HG02588 (cell line): ENCODE data around the gene GIPR.
"Not testable (repeated sequence)": the region's sequence is repeated elsewhere in the genome, so short reads cannot be mapped to it uniquely, and the experiment has no call there.

ENCODE experiments used
- ATAC-seq: cut with Tn5 transposase; IDR thresholded peaks from one replicate; pipeline ENCODE4 v1.9.1; 2021; ENCODE audit warnings: mild to moderate bottlenecking, moderate library complexity; ENCODE audit not compliant: unreplicated experiment

Gene GIPR

DNA sequence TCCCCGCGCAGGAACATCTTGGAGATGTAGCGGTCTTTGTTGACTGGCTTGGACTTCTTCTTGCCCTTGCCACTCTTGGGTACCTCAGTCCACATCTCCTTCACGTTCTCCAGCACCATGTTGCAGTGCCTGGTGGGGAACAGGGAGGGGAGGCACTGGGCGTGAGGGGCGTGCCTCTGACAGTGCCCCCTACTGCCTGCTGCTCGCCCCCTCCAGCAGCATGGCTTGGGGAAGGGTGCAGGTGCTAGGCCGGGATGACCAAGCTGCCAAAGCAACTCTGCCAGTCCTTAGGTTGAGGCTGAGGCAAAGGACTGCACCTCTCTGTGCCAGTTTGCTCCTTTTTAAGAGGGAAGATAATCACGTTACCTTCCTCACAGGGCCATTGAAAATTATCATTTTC lies 19.6 kb downstream of the GIPR start:
- no peak for ATAC-seq

DNA sequence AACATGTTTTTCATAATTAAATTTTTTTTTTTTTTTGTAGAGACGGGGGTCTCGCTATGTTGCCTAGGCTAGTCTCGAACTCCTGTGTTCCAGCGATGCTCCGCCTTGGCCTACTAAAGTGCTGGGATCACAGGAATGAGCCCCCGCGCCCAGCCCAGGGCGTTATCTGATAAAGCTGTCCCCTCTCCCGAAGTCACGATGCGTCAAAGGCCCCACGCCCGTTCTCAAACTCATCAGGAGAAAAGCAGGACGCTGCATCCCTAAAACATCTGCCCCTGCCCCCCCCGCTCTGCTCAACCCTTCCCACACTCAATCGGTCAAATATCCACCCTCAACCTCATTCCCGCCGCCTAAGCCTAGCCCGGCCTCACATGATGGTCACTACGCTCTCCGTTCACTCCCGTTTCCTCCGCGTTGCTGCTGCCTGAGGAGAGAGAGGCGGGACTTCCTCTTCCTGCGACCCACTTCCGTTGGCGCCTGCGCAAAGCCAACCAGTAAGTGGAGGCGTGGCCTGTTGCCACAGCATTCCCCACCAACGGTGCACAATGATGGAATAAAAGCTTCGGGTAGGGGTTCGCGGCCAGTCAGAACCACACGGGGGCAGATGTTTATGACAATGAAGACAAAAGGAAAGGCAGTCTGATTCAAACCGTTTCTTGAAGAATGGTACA lies 23.6 kb downstream of the GIPR start, which contains the start of gene SNRPD2:
TSS of gene SNRPD2 (minus strand) at position 438 of the 671 bp plus-strand sequence. CDS start at position 373, 65 bp downstream.
- ATAC-seq: peak; percentile 54

DNA sequence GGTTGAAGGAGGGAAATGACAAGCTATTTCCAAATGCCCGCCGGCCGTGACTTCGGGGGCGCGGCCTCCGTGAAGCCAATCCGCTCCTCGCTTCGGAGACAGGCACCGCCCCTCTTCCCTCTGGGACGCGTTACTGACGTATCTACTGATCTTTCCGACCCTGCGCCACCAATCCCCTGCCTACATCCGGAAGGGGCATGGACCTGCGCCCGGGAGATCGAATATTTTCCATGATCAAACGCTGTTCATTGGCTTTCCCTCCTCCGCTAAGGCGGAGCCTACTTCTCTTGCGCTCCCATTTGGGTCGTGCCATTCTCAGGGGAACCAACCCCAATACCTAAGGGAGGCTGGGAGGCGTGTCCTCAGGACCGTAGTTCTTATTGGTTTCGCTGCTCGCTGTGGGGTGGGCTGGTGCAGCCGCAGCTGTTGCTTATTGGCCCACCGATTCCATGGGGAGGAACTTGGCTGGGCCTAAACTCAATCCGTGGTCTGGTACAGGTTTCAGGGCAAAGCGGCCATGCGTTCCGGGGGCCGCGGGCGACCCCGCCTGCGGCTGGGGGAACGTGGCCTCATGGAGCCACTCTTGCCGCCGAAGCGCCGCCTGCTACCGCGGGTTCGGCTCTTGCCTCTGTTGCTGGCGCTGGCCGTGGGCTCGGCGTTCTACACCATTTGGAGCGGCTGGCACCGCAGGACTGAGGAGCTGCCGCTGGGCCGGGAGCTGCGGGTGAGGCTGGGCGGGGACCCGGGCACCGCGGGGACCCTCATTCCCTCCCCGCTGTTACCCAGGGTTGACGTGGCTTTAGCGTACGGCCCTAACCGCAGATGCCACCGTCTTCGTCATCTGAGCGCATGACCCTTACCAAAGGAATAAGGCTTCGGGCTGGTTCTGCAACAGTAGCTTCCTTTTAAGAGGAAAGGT lies 24.4 kb downstream of the GIPR start, which contains the start of gene QPCTL:
TSS of gene QPCTL (plus strand) at position 480 of the 919 bp plus-strand sequence. CDS start at position 518, 38 bp downstream.
- ATAC-seq: peak; percentile 78

DNA sequence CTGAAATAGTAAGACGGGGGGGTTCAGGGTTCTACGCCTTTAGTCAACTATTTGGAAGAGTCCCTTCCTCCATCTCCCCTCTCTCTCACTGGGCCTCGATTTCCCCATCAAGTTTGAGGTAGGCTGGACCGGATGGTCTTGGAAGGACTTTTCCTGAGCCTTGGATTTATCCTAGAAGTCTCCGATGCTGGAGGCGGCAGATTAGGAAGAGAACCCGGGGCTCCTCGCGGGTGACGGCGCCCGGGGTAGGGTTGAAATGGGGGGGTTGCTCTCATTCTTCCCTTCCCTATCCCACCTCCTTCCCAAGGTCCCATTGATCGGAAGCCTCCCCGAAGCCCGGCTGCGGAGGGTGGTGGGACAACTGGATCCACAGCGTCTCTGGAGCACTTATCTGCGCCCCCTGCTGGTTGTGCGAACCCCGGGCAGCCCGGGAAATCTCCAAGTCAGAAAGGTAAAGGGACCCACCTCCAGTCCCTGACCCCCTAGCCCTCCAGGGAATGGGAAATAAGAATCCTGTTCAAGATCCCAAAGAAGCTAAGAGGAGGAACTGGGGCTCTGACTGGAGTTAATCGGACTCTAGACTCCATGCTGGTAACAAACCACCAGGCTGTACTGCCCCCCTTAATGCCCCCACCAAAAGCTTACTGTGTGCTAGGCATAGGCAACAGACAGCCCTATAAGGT lies 25.2 kb downstream of the GIPR start:
- ATAC-seq: no peak

DNA sequence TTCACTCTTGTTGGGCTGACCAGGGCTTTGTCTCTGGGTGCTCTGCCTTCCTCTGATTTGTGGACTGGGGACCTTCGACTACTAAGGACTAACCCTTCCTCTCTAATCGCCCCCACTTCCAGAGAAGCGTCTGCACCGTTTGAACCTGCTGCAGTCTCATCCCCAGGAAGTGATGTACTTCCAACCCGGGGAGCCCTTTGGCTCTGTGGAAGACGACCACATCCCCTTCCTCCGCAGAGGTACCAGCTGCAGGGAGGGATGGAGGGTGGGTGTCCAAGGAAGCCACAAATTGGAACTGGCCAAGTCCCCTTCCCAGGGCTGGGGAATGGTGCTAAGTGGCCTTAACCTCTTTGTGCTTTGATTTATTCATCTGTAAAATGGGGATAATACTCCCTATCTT lies 33.7 kb downstream of the GIPR start:
- ATAC-seq: no peak

DNA sequence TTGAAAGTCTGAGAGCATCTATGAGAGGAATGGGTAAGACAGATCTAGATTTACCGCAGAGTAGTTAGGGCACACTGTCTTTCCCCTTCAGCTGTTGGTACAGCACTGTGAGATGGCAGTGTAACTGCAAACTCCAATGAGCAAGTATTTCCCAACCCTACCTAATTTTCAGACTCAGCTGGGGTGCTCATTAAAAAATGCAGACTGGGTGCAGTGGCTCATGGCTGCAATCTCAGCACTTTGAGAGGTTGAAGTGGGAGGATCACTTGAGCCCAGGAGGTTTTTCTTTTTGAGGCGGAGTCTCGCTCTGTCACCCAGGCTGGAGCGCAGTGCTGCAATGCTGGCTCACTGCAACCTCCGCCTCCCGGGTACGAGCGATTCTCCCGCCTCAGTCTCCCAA lies 37.1 kb downstream of the GIPR start:
- no peak for ATAC-seq

DNA sequence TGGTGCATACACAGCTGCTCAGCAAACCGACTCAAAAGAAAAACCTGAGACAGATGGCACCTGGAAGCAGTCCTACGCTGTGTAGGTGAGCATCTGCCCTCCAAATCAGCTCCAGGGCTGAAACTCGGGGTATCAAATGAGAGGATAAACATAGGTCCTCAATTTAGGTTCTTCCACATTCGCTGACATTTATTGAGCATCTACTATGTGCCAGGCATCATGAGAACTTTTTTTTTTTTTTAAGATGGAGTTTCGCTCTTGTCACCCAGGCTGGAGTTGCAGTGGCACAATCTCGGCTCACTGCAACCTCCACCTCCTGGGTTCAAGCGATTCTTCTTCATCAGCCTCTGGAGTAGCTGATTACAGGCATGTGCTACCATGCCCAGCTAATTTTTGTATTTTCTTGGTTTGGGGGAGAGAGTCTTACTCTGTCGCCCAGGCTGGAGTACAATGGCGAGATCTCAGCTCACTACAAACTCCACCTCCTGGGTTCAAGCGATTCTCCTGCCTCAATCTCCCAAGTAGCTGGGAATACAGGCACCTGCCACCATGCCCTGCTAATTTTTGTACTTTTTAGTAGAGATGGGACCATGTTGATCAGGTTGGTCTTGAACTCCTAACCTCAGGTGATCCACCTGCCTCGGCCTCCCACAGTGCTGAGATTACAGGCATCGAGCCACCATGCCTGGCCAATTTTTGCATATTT lies 37.8 kb downstream of the GIPR start:
- ATAC-seq: no peak

DNA sequence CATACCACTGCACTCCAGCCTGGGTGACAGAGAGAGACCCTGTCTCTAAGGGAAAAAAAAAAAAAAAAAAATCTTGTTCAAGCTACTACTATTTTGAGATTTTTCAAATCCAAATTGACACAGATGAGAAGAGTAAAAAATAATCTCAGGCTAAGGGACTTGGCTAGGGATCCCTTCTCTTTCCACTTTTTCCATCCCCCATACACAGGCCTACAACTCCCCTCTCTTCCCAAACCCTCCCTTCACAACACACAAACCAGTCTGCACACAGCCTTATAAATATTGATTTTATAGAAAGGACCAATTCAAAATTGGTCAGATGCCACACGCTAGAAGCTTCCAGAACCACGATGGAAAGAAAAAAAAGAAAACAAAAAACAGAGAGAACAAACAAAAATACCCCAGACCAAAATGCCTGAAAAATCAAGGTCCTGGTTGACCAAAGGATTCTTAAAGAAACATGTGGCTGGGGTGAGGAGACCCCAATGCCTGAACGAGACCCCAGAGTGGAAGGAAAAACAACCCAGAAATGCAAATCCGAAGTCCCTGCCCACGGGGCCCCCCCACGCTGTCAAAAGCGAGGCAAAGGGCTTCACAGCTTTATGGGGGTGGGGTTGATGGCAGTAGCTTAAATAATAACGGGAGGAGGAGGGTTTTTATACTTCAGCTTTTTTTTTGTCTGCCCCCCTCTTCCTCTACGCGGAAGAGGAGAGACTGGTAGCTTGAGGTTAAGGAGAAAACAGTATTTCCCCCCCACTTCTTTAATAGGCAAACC lies 42.5 kb downstream of the GIPR start:
- ATAC-seq: no peak

DNA sequence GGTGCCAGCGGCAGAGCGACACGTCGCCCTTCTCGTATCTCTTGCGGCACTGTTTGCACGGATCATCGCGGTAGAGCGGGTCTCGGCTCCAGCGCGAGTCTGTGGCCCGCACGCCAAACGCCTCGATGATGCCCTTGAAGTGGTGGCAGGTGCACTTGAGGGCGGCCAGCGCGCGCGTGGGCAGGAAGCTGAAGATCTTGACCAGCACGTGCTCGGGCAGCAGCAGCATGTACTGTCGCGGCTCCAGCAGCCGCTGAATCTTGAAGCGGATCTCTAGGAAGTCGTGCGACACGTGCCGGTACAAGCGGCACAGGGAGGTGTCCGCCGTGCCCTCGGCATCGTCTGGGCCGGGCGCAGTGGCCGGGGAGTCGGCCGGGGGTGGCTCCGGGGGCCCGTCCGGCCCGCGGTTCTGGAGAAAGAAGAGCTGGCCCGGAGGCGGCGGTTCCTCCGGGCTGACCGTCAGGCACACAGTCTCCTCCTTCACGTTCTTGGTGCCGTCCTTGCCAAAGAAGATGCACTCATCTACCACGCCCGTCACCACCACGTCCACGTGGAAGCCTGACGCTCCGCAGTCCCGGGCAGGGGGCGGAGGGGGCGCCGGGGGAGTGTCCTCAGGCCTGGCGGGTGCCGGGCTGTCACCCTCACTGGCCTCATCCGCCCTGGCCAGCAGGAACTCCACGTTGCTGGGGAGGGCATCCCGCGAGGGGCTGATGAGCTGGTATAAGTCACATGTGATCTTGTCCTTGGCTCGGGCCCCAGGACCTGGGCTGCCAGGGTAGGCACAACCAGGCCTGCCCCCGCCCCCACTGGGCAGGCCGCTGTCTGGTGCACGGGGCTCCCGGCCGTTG lies 44.1 kb downstream of the GIPR start:
- no peak for ATAC-seq

DNA sequence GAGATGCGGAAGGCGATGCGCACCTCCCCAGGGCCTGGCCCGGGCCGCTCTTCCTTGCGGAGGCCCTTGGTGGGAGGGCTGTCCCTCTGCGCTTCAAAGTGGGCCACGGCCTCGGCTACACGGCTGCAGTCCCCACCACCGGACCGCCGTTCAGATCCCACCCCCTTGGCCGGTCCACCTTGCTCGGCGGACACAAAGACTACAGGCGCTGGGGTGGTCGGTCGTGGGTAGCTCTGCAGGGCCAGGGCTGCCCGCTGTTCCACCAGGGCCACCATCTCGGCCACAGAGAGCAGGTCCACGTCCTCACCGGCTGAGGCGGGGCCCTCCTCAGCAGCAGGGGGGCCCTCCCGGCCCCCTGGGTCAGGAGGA lies 44.7 kb downstream of the GIPR start:
- ATAC-seq: no peak

DNA sequence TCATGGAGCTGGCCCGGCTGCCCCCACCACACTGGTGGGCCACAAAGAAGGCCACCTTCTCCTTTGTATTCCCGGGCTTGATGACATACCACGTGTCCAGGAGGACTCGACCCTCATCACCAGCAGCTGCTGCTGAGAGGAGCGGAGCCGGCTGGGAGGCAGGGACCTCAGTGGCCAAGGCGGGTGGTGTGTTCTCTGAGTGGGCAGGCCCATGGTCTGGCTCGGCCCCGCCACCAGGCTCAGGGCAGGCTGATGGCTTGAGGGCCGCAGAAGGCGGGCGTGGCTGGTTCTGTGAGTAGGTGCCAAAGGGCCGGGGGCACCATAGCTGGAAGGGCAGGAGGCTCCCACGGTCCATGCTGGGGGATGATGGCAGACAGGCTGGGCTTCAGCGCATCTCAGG lies 45.1 kb downstream of the GIPR start:
- no peak for ATAC-seq

DNA sequence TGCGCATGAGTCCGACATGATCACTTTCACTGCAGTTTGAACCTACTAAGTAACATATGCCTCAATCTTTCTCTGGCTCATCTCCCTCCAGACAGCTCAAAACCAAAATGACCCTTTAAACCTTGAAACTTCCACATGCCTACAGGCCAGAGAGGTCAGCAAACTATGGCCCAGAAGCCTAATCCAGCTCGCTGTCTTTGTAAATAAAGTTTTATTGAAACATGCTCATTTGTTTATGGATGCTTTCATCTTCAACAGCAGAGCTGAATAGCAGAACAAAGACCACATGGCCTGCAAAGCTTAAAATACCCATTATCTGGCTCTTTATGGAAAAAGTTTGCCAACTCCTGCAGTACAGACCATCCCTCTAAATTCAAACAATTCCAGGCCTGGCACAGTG lies 47.1 kb downstream of the GIPR start:
- ATAC-seq: no peak

DNA sequence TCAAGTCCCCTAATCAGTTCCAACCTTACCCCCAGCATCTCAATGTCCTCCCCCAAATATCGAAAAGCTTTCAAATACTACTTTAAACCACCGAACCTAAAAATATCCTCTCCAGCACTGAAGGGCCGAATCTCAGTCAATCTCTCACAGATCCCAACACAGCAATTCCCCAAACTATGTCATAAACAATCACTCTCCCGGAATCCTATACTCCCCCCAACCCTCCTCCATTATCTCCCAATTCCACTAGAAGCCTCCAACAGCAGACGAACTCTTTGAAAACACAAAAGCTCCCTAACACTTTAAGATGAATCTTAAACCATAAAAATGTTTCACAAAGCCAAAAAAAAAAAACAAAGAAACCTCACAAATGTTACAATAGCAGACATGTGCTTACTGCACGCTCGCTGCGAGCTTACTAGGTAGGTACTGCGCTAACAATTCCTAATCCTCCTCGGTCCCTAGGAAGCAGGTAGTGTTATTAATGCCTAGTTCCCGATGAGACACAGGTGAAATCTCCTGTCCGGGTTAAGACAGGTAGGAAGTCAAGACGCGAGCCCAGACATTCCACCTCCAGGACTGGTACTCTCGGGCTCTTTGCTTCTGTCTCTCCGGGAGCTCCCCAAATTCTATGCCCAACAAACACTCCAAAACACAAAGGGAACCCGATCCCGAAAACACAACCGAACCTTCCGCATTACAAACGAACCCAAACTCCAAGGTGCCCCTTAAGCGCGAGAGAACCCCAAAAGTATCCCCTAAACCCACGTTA lies 48.5 kb downstream of the GIPR start:
- no peak for ATAC-seq

DNA sequence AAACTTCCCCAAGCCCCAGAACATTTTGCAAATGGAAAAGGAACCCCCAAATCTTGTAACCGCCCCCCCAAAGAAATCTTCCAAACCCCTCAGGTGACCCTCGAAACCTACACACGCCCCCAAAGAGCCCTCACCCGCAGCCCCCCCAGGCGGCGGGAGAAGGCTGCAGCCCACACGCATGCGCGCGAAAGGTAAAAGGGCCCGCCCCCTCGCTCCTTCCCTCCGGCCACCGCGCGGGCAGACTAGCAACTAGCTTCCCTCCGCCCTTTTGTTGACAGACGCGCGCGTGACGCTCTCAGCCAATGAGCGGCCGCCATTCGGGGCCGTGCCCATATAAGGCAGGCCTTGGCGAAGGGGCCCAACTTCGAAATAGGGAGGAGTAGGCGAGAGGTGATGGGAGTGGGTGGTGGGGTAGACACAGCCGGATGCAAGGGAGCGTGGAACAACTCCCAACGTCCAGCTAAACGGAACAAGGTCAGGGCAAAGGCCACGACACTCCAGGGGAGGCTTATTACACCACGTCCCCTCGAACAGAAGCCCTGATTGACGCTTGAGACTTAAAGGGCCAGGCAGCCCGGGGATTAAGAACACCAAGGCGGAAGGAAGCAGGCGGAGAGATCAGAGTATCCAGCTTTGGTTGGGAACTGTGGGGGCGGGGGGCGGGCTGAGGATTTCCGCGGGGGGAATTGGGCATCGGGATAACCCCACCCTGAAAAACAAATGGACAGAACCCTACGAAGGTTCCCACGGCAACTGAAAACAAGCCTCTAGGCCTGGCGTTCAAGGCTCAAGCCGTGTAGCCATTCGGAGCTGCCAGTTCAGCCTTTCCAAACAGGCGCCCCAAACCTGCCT lies 49.3 kb downstream of the GIPR start:
- peak; percentile 90 for ATAC-seq

DNA sequence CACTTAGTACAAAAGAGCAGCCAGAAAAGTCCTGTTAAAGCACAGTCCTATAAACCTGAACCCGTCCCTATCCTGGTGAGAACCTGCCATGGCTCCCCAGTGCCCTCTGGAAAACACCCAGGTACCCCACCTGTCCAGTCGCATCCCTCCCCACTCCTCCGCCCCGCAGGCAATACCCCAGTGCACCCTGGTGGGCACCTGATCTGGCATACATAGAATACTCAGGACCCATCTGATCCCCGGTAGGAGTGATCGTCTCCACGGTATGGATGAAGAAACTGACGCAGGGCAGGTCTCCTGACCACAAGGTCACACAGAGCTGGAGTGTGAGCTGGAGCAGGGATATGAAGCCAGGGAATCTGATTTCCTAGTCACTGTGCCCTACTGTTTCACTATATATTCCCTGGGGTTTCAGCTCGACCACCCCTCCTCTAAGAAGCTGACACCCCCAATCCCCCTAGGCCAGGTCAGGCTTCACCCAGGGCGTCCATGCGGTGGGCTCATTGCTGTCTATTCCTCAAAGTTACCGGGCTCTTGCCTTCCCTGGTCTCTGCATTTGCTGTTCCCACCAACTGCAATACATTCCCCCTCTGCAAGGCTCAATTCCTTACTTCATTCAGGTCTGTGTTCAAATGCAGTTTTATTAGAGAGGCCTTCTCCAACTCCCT lies 50.1 kb downstream of the GIPR start:
- ATAC-seq: no peak

DNA sequence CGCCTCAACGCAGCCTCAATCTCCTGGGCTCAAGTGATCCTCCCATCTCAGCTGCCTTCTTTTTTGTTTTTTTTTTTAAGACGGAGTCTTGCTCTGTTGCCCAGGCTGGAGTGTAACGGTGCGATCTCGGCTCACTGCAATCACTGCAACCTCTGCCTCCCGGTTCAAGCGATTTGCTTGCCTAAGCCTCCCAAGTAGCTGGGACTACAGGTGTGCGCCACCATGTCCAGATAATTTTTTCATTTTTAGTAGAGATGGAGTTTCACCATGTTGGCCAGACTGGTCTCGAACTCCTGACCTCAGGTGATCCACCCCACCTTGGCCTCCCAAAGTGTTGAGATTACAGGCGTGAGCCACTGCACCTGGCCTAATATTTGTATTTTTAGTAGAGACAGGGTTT lies 52.0 kb downstream of the GIPR start:
- not testable (repeated sequence) for ATAC-seq

DNA sequence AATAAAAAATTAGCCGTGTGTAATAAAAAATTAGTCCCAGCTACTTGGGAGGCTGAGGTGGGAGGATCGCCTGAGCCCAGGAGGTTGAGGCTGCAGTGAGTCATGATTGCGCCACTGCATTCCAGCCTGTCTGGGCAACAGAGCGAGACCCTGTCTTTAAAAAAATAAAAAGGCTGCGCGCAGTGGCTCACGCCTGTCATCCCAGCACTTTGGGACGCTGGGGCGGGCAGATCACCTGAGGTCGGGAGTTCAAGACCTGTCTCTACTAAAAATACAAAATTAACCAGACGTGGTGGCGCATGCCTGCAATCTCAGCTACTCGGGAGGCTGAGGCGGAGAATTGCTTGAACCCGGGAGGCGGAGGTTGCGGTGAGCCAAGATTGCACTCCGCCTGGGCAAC lies 60.7 kb downstream of the GIPR start:
- not testable (repeated sequence) for ATAC-seq
